DND-41 (cell line): Measurements from ENCODE around the gene SH2D4B.

Experiments
- EZH2 ChIP-seq: IDR thresholded peaks from 3 replicates; pipeline ENCODE4 v1.6.1; 2012; ENCODE audit warnings: borderline replicate concordance, low read depth, mild to moderate bottlenecking, moderate library complexity, low read length, inconsistent platforms; ENCODE audit not compliant: severe bottlenecking
- TF ChIP-seq, protein P1 (sequence below): IDR thresholded peaks from 2 replicates; pipeline ENCODE4 v1.5.1; 2012; ENCODE audit warnings: borderline replicate concordance, low read length, moderate library complexity, mild to moderate bottlenecking; ENCODE audit not compliant: poor library complexity, severe bottlenecking; ENCODE audit errors: extremely low read depth

DNA sequence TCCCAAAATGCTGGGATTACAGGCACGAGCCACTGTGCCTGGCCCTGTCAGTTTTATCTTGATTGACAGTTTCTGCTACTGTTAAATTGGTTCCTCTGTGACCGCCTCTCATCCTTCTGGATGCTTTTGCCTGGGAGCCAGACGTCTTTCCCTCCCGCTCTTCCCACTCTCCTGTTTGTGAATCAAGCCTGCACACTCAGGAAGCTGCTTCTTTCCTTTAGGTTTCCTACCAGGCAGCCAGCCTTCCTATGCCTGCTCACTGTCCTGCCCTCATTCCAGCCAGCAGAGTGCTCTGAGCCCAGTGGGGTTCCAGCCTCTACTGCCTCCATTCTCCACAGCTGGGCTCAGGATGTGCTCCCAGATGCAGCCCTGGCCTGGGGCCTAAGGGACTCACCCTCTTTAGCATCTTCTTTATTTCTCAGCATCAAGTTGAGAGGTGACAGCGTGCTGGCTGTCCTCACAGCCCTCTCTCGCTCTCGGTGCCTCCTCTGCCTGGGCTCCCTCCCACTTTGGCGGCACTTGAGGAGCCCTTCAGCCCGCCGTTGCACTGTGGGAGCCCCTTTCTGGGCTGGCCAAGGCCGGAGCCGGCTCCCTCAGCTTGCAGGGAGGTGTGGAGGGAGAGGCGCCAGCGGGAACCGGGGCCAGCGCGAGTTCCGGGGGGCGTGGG lies 5.1 kb downstream of the SH2D4B start:
- TF ChIP-seq, protein P1, sequence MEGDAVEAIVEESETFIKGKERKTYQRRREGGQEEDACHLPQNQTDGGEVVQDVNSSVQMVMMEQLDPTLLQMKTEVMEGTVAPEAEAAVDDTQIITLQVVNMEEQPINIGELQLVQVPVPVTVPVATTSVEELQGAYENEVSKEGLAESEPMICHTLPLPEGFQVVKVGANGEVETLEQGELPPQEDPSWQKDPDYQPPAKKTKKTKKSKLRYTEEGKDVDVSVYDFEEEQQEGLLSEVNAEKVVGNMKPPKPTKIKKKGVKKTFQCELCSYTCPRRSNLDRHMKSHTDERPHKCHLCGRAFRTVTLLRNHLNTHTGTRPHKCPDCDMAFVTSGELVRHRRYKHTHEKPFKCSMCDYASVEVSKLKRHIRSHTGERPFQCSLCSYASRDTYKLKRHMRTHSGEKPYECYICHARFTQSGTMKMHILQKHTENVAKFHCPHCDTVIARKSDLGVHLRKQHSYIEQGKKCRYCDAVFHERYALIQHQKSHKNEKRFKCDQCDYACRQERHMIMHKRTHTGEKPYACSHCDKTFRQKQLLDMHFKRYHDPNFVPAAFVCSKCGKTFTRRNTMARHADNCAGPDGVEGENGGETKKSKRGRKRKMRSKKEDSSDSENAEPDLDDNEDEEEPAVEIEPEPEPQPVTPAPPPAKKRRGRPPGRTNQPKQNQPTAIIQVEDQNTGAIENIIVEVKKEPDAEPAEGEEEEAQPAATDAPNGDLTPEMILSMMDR = no peak
- no peak for TF ChIP-seq EZH2
